Osteocyte (in vitro differentiated cells): ENCODE results near the gene KRTAP10-4. TPM values are rescaled to one million over a fixed set of nuclear protein-coding genes. Genes with fewer than 3 reads are reported as not detected.

Source experiments
- DNase-seq: peaks from one replicate; pipeline ENCODE4 v3.0.0; 2021; ENCODE audit warnings: mixed read lengths; ENCODE audit not compliant: unreplicated experiment; ENCODE audit errors: extremely low spot score
- H3K27ac Mint-ChIP-seq: one replicate; pipeline ENCODE4 v1.8.0; 2021; ENCODE audit warnings: mild to moderate bottlenecking, mixed read lengths; ENCODE audit not compliant: unreplicated experiment
- H3K27me3 Mint-ChIP-seq: one replicate; pipeline ENCODE4 v1.8.0; 2021; ENCODE audit warnings: mixed read lengths; ENCODE audit not compliant: unreplicated experiment
- H3K36me3 Mint-ChIP-seq: one replicate; pipeline ENCODE4 v1.8.0; 2021; ENCODE audit warnings: mixed read lengths; ENCODE audit not compliant: unreplicated experiment
- H3K4me1 Mint-ChIP-seq: one replicate; pipeline ENCODE4 v1.8.0; 2021; ENCODE audit warnings: mixed read lengths; ENCODE audit not compliant: unreplicated experiment
- H3K4me3 Mint-ChIP-seq: one replicate; pipeline ENCODE4 v1.8.0; 2021; ENCODE audit warnings: mild to moderate bottlenecking, moderate library complexity, mixed read lengths; ENCODE audit not compliant: unreplicated experiment
- H3K9me3 Mint-ChIP-seq: one replicate; pipeline ENCODE4 v1.8.0; 2021; ENCODE audit warnings: mixed read lengths; ENCODE audit not compliant: unreplicated experiment
- CTCF ChIP-seq: fragments of 200-600 bp; sonication (generic); IDR thresholded peaks from 2 replicates; pipeline ENCODE4 v1.5.0; 2021; ENCODE audit warnings: antibody characterized with exemption, mild to moderate bottlenecking, moderate library complexity
- total RNA-seq: library from RNA; stranded (reverse); gene quantifications from 2 replicates; pipeline ENCODE4 v1.2.1, GENCODE V29; 2021

Gene KRTAP10-4
- total RNA-seq, 1 donor from 2014 or later, result not detected

GRCh38 chr21:44601596-44602462, 28.3 kb downstream of the KRTAP10-4 start:
- H3K27me3 Mint-ChIP-seq, result peaks cover 41% of the 10 kb centered on the region
- no peaks in the 10 kb centered on the region for H3K4me1 Mint-ChIP-seq
- no peak overlapping the region for H3K27ac Mint-ChIP-seq
- H3K36me3 Mint-ChIP-seq, result no peaks in the 10 kb centered on the region
- no peak for TF ChIP-seq CTCF
- no peak overlapping the region for H3K4me3 Mint-ChIP-seq
- peaks cover 5% of the 10 kb centered on the region for H3K9me3 Mint-ChIP-seq
- DNase-seq, result peak; percentile 82

- Mint-ChIP-seq H3K36me3 (no peaks in the 10 kb centered on the region), H3K4me1 (no peaks in the 10 kb centered on the region), H3K4me3 (no peak overlapping the region), H3K27ac (no peak overlapping the region), H3K9me3 (peaks cover 5% of the 10 kb centered on the region), H3K27me3 (peaks cover 41% of the 10 kb centered on the region)
- no peak for TF ChIP-seq CTCF
- DNase-seq, result peak; percentile 49
These were observed 28.9 kb downstream of the KRTAP10-4 start for GRCh38 chr21:44602463-44602850.

- peak; percentile 73 for DNase-seq
- TF ChIP-seq CTCF, result no peak
- Mint-ChIP-seq H3K4me3 (no peak overlapping the region), H3K27me3 (peaks cover 35% of the 10 kb centered on the region), H3K36me3 (no peaks in the 10 kb centered on the region), H3K4me1 (no peaks in the 10 kb centered on the region), H3K27ac (no peak overlapping the region), H3K9me3 (peaks cover 5% of the 10 kb centered on the region)
These were observed 29.8 kb downstream of the KRTAP10-4 start for GRCh38 chr21:44603109-44603875.

- no peaks in the 10 kb centered on the region for H3K36me3 Mint-ChIP-seq
- peaks cover 31% of the 10 kb centered on the region for H3K27me3 Mint-ChIP-seq
- H3K4me1 Mint-ChIP-seq, result no peaks in the 10 kb centered on the region
- no peak for TF ChIP-seq CTCF
- peaks cover 8% of the 10 kb centered on the region for H3K9me3 Mint-ChIP-seq
- no peak overlapping the region for H3K27ac Mint-ChIP-seq
- H3K4me3 Mint-ChIP-seq, result no peak overlapping the region
- DNase-seq, result peak; percentile 53
These were observed 30.4 kb downstream of the KRTAP10-4 start for GRCh38 chr21:44603911-44604310.

GRCh38 chr21:44606495-44606894, 33.0 kb downstream of the KRTAP10-4 start:
- TF ChIP-seq CTCF, result no peak
- Mint-ChIP-seq H3K36me3 (no peaks in the 10 kb centered on the region), H3K4me1 (no peaks in the 10 kb centered on the region), H3K27me3 (peaks cover 25% of the 10 kb centered on the region), H3K27ac (no peak overlapping the region), H3K9me3 (peaks cover 25% of the 10 kb centered on the region), H3K4me3 (no peak overlapping the region)
- DNase-seq, result peak; percentile 27
